A673 (cell line): Measurements from ENCODE around the gene DESI1. TPM values are rescaled to one million over a fixed set of nuclear protein-coding genes. Genes with fewer than 3 reads are reported as not detected.
A peak's percentile ranks its signal among the peaks of the same experiment; 100 is the strongest.

ENCODE experiments used
- BruUV-seq: library from RNA; stranded (reverse); fragments of 400-500 nt; replicated peaks from 2 replicates; lab custom pipeline; 2021; lab: Mats Ljungman, UMichigan
- CTCF ChIA-PET: fragments of 300-600 bp; sonication (Branson Sonifier 250); formaldehyde crosslinking; loops from one replicate; lab custom pipeline; 2022; ENCODE audit warnings: antibody characterized with exemption; lab: Charles Lee
- POLR2A ChIA-PET: fragments of 300-600 bp; sonication (Branson Sonifier 250); formaldehyde crosslinking; loops from one replicate; lab custom pipeline; 2022; ENCODE audit warnings: antibody characterized with exemption; ENCODE audit not compliant: low non-redundant PET; lab: Charles Lee
- DNase-seq: peaks from one replicate; pipeline ENCODE4 v3.0.0-alpha.2; 2015; ENCODE audit warnings: low spot score
- H3K27ac ChIP-seq: fragments of 200-600 bp; sonication (generic); 2 replicates; pipeline ENCODE4 v1.5.1; 2016; ENCODE audit warnings: mixed run types, low read depth, mild to moderate bottlenecking, mixed read lengths, antibody characterized with exemption, low read length; ENCODE audit not compliant: poor library complexity, severe bottlenecking
- H3K27me3 ChIP-seq: fragments of 200-600 bp; sonication (generic); replicated peaks from 2 replicates; pipeline ENCODE4 v1.6.1; 2017; ENCODE audit warnings: mixed run types, low read depth, mild to moderate bottlenecking, mixed read lengths, antibody characterized with exemption, low read length; ENCODE audit not compliant: insufficient read depth, poor library complexity
- H3K36me3 ChIP-seq: fragments of 200-600 bp; sonication (generic); 2 replicates; pipeline ENCODE4 v1.6.1; 2016; ENCODE audit warnings: mixed run types, mild to moderate bottlenecking, mixed read lengths, antibody characterized with exemption, low read length; ENCODE audit not compliant: insufficient read depth, poor library complexity, severe bottlenecking
- H3K4me1 ChIP-seq: fragments of 200-600 bp; sonication (generic); 2 replicates; pipeline ENCODE4 v1.6.1; 2017; ENCODE audit warnings: mixed run types, mild to moderate bottlenecking, mixed read lengths, antibody characterized with exemption, low read length; ENCODE audit not compliant: insufficient read depth, poor library complexity, severe bottlenecking
- H3K4me3 ChIP-seq: fragments of 200-600 bp; sonication (generic); 2 replicates; pipeline ENCODE4 v1.5.1; 2016; ENCODE audit warnings: low read depth, mixed run types, mild to moderate bottlenecking, mixed read lengths, low read length; ENCODE audit not compliant: poor library complexity, severe bottlenecking
- H3K9me3 ChIP-seq: fragments of 200-600 bp; sonication (generic); 2 replicates; pipeline ENCODE4 v1.6.1; 2016; ENCODE audit warnings: mixed run types, low read depth, mild to moderate bottlenecking, mixed read lengths, antibody characterized with exemption, low read length; ENCODE audit not compliant: poor library complexity, severe bottlenecking
- CTCF ChIP-seq: fragments of 300-800, 200-600 bp; sonication (generic); conservative IDR thresholded peaks from 2 replicates; pipeline ENCODE4 v1.5.1; 2017; ENCODE audit warnings: low read depth, mild to moderate bottlenecking, antibody characterized with exemption, low read length, moderate library complexity, mixed read lengths
- EZH2 ChIP-seq: fragments of 200-600 bp; sonication (generic); IDR thresholded peaks from 2 replicates; pipeline ENCODE4 v1.6.1; 2017; ENCODE audit warnings: borderline replicate concordance, low read depth, mild to moderate bottlenecking, mixed read lengths, antibody characterized with exemption, low read length; ENCODE audit not compliant: poor library complexity, severe bottlenecking
- intact Hi-C: fragments of 100-400 bp; cut with micrococcal nuclease; formaldehyde crosslinking; loops from one replicate; pipeline ENCODE4 v1.10.0; 2022; ENCODE audit not compliant: unreplicated experiment
- total RNA-seq: library from RNA; stranded (reverse); gene quantifications from 2 replicates; pipeline ENCODE4 v1.2.3, GENCODE V29; 2021

DESI1 gene
- total RNA-seq, 1 experiment from 2014 or later, result 47.6 TPM

- H3K36me3 ChIP-seq, result peaks cover 83% of the 10 kb centered on the region
Measured at GRCh38 chr22:41650821-41651220, 30.0 kb upstream of the DESI1 start.

GRCh38 chr22:41650229-41650628, 29.4 kb upstream of the DESI1 start:
- Histone ChIP-seq H3K9me3 (no peaks in the 10 kb centered on the region), H3K4me1 (no peaks in the 10 kb centered on the region), H3K36me3 (peaks cover 85% of the 10 kb centered on the region), H3K27me3 (no peaks in the 10 kb centered on the region), H3K4me3 (no peak overlapping the region), H3K27ac (no peak overlapping the region)
- intact Hi-C loops, result no loop called here
- TF ChIP-seq CTCF (no peak), EZH2 (no peak)
- POLR2A ChIA-PET, result no interaction called here
- CTCF ChIA-PET, result no interaction called here
- no peak for DNase-seq
- no TSS peak for BruUV-seq

More at GRCh38 chr22:41650821-41651220, 30.0 kb upstream of the DESI1 start:
- ChIA-PET POLR2A (no interaction called here), CTCF (no interaction called here)
- TF ChIP-seq CTCF, result no peak
- TF ChIP-seq EZH2, result no peak
- H3K4me3 ChIP-seq, result no peak overlapping the region
- H3K4me1 ChIP-seq, result peaks cover under 1% of the 10 kb centered on the region
- intact Hi-C loops, result no loop called here
- no peaks in the 10 kb centered on the region for H3K27me3 ChIP-seq
- no peaks in the 10 kb centered on the region for H3K9me3 ChIP-seq
- no peak for DNase-seq
- no peak overlapping the region for H3K27ac ChIP-seq
- BruUV-seq, result no TSS peak

- BruUV-seq, result no TSS peak
Measured at GRCh38 chr22:41648432-41648831, 27.6 kb upstream of the DESI1 start.

More at GRCh38 chr22:41648432-41648831, 27.6 kb upstream of the DESI1 start:
- TF ChIP-seq CTCF, result no peak
- peaks cover 82% of the 10 kb centered on the region for H3K36me3 ChIP-seq
- H3K9me3 ChIP-seq, result no peaks in the 10 kb centered on the region
- no peaks in the 10 kb centered on the region for H3K27me3 ChIP-seq
- peak; percentile 25 for DNase-seq
- ChIA-PET CTCF (no interaction called here), POLR2A (no interaction called here)
- H3K27ac ChIP-seq, result no peak overlapping the region
- intact Hi-C loops, result no loop called here
- H3K4me3 ChIP-seq, result no peak overlapping the region
- H3K4me1 ChIP-seq, result no peaks in the 10 kb centered on the region
